CD4-positive, alpha-beta T cell treated with Interleukin-17A for 1 hour (primary cell): ENCODE measurements around the gene RBSN.
A peak's percentile ranks its signal among the peaks of the same experiment; 100 is the strongest.
"Not testable (repeated sequence)": the region's sequence is repeated elsewhere in the genome, so short reads cannot be mapped to it uniquely, and the experiment has no call there.

Source experiments
- DNase-seq: peaks from one replicate; pipeline ENCODE4 v3.0.0-alpha.2; 2020

Gene RBSN

GRCh38 chr3:15098503-15099363 is at the start of gene RBSN:
Gene RBSN, minus strand, starts transcription at chr3:15099148. Its CDS starts 3,028 bp downstream, at chr3:15096120.
- peak; percentile 97 for DNase-seq

GRCh38 chr3:15148614-15149013 is 49.7 kb upstream of the RBSN start:
- DNase-seq: no peak

GRCh38 chr3:15136885-15137284 is 37.9 kb upstream of the RBSN start:
- not testable (repeated sequence) for DNase-seq

GRCh38 chr3:15134968-15135367 is 36.0 kb upstream of the RBSN start:
- not testable (repeated sequence) for DNase-seq

GRCh38 chr3:15128403-15128802 is 29.5 kb upstream of the RBSN start:
- DNase-seq: not testable (repeated sequence)

GRCh38 chr3:15126975-15127374 is 28.0 kb upstream of the RBSN start:
- DNase-seq: not testable (repeated sequence)

- no peak for DNase-seq
These were observed 23.4 kb upstream of the RBSN start for GRCh38 chr3:15122398-15122797.

GRCh38 chr3:15121936-15122335 is 23.0 kb upstream of the RBSN start:
- DNase-seq: no peak

- DNase-seq: no peak
These were observed 22.0 kb upstream of the RBSN start for GRCh38 chr3:15120986-15121385.

GRCh38 chr3:15117011-15117410 is 18.1 kb upstream of the RBSN start:
- no peak for DNase-seq

GRCh38 chr3:15116032-15116669 is 17.2 kb upstream of the RBSN start:
- DNase-seq: no peak

- no peak for DNase-seq
These were observed 15.8 kb upstream of the RBSN start for GRCh38 chr3:15114466-15115358.

- DNase-seq: no peak
These were observed 14.9 kb upstream of the RBSN start for GRCh38 chr3:15113884-15114283.

GRCh38 chr3:15113471-15113870 is 14.5 kb upstream of the RBSN start:
- no peak for DNase-seq

- no peak for DNase-seq
These were observed 13.1 kb upstream of the RBSN start for GRCh38 chr3:15112011-15112410.

- no peak for DNase-seq
These were observed 11.3 kb upstream of the RBSN start for GRCh38 chr3:15110206-15110605.

- no peak for DNase-seq
These were observed 9.9 kb upstream of the RBSN start for GRCh38 chr3:15108869-15109268.

GRCh38 chr3:15108082-15108545 is 9.2 kb upstream of the RBSN start:
- peak; percentile 74 for DNase-seq

- DNase-seq: no peak
These were observed 8.4 kb upstream of the RBSN start for GRCh38 chr3:15107075-15107947.

GRCh38 chr3:15102836-15103235 is 3.9 kb upstream of the RBSN start:
- no peak for DNase-seq

- DNase-seq: no peak
These were observed 3.3 kb upstream of the RBSN start for GRCh38 chr3:15102256-15102655.
